ENCODE measurements around the gene IZUMO2. TPM values are rescaled to one million over a fixed set of nuclear protein-coding genes. Genes with fewer than 3 reads are reported as not detected.

Gene IZUMO2
- total RNA-seq, 6 experiments from 2014 or later, result not detected

GRCh38 chr19:50205681-50206138, 42.6 kb upstream of the IZUMO2 start:
- Mint-ChIP-seq H3K36me3 (ENCODE audit: low read depth) (no peaks in the 10 kb centered on the region), H3K27ac (no peak overlapping the region), H3K9me3 (no peaks in the 10 kb centered on the region; the same call in 1 of the 2 replicates), H3K4me1 (ENCODE audit: low read depth) (no peaks in the 10 kb centered on the region), H3K4me3 (no peak overlapping the region), H3K27me3 (ENCODE audit: insufficient read depth) (peaks cover 10% of the 10 kb centered on the region)
- DNase-seq, result no peak
- TF ChIP-seq CTCF (IDR thresholded peaks at IDR 0.05), result no peak

DNA sequence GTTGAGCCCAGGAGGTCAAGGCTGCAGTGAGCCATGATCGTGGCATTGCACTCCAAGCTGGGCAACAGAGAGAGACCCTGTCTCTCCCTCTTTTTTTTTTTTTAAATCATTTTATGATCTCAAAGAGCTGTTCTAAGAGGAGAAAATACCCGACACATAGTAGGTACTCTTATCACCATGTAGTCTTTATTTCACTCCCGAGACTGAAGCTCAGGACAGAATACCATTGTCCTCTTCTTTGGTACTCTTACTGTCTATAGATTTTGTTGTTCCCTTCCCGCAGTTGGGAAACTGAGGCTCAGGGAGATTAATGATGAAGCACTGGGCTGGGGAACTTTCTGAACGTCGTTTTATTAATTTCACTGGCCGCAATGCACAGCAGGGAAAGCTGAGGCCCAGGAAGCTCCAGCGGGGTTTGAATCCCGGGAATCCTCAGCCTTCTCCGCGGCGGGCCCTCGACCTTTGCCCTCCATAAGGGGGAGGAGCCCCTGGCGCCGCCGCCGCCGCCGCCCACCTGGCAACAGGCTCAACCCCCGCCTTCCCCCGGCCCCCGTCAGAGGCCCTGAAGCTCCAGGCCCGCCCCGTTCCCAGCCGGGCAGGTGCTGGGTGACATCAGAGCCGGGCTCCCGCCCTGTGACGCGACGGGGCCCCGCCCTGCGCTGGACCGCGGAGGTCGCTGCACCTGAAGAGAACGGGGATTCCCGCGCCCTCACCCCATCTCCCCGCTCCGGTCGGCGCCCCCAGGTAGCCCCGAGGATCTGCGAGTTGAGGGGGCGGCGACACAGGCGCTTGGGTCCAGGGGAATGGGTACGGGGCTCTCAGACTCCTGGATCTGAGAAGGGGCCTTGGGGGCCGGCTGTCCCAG, 42.0 kb upstream of the IZUMO2 start:
- Mint-ChIP-seq H3K36me3 (ENCODE audit: low read depth) (no peaks in the 10 kb centered on the region), H3K27ac (no peak overlapping the region), H3K9me3 (no peaks in the 10 kb centered on the region), H3K27me3 (ENCODE audit: insufficient read depth) (peaks cover 10% of the 10 kb centered on the region), H3K4me1 (ENCODE audit: low read depth) (no peaks in the 10 kb centered on the region), H3K4me3 (no peak overlapping the region)
- no peak for TF ChIP-seq CTCF (IDR thresholded peaks at IDR 0.05)
- no peak for DNase-seq

- Mint-ChIP-seq H3K4me1 (ENCODE audit: low read depth) (no peaks in the 10 kb centered on the region), H3K27ac (no peak overlapping the region), H3K4me3 (no peak overlapping the region), H3K9me3 (no peaks in the 10 kb centered on the region), H3K27me3 (ENCODE audit: insufficient read depth) (peaks cover 15% of the 10 kb centered on the region), H3K36me3 (ENCODE audit: low read depth) (no peaks in the 10 kb centered on the region)
- TF ChIP-seq CTCF (IDR thresholded peaks at IDR 0.05), result no peak
- DNase-seq, result no peak
Measured at GRCh38 chr19:50204081-50204428, 41.0 kb upstream of the IZUMO2 start.

GRCh38 chr19:50203281-50204080, 40.4 kb upstream of the IZUMO2 start, which contains the start of gene MYH14:
Gene MYH14, plus strand, starts transcription at chr19:50203622. Its CDS starts 6,744 bp downstream, at chr19:50210366.
- no peaks in the 10 kb centered on the region for H3K9me3 Mint-ChIP-seq
- no peaks in the 10 kb centered on the region for H3K4me1 Mint-ChIP-seq (ENCODE audit: low read depth)
- no peaks in the 10 kb centered on the region for H3K36me3 Mint-ChIP-seq (ENCODE audit: low read depth)
- DNase-seq, result no peak
- H3K27me3 Mint-ChIP-seq (ENCODE audit: insufficient read depth), result peaks cover 15% of the 10 kb centered on the region
- no peak within 1 kb of the TSS for H3K4me3 Mint-ChIP-seq
- no peak within 1 kb of the TSS for H3K27ac Mint-ChIP-seq
- no peak for TF ChIP-seq CTCF (IDR thresholded peaks at IDR 0.05)

GRCh38 chr19:50202962-50203280, 39.8 kb upstream of the IZUMO2 start:
- Mint-ChIP-seq H3K9me3 (no peaks in the 10 kb centered on the region), H3K4me1 (ENCODE audit: low read depth) (no peaks in the 10 kb centered on the region), H3K27me3 (ENCODE audit: insufficient read depth) (peaks cover 15% of the 10 kb centered on the region), H3K27ac (no peak overlapping the region), H3K36me3 (ENCODE audit: low read depth) (no peaks in the 10 kb centered on the region), H3K4me3 (no peak overlapping the region)
- no peak for DNase-seq
- TF ChIP-seq CTCF (IDR thresholded peaks at IDR 0.05), result no peak

Data from HFFc6 (cell line).